ENCODE results near the gene METTL24.

DNA sequence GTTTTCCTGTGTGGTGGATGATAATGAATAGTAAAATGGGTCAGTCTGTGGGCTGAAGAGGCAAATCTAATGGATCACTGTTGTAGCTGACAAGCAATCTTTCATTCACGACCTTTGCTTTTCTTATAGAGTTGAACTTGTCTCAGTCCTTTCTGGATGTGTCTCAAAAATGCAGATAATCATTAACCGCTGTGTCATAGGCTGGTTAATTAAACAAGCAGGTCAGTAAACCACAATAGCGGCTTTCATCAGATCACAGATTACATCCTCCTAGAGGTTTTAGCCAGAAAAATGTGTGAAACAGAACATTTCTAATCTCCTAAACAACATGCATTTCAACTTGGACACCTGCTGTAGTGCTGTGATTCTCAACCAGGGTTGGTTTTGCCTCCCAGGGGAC lies 2.5 kb upstream of the METTL24 start:
- no peak for TF ChIP-seq EZH2 (IDR thresholded peaks at IDR 0.05; ENCODE audit: borderline replicate concordance, low read length)
- no peak for TF ChIP-seq CTCF (IDR thresholded peaks at IDR 0.05; ENCODE audit: low read length)
